HepG2 (cell line): Measurements from ENCODE around the gene ACTR6. TPM values are rescaled to one million over a fixed set of nuclear protein-coding genes. Genes with fewer than 3 reads are reported as not detected.

Experiments used
- ATAC-seq: fragments of 200-7000 bp; cut with Tn5 transposase; 3 replicates; pipeline ENCODE4 v1.9.1; 2020; ENCODE audit warnings: mild to moderate bottlenecking, moderate library complexity
- BruUV-seq: library from RNA; stranded (reverse); fragments of 400-500 nt; replicated peaks from 2 replicates; lab custom pipeline; 2021; lab: Mats Ljungman, UMichigan
- CTCF ChIA-PET: fragments of 300-600 bp; formaldehyde crosslinking; extraction: SDS; loops from one replicate; lab custom pipeline; 2021; ENCODE audit warnings: low total read pairs, inconsistent platforms, low intra/inter-chr PET ratio; lab: Yijun Ruan, JAX
- POLR2A ChIA-PET: fragments of 350-600 bp; sonication (Branson Sonifier 250); formaldehyde crosslinking; loops from one replicate; lab custom pipeline; 2020; ENCODE audit warnings: antibody characterized with exemption, inconsistent platforms; lab: Yijun Ruan, JAX
- DNase-seq: peaks from one replicate; pipeline ENCODE4 v3.0.0-alpha.2; 2015; ENCODE audit warnings: low spot score
- FAIRE-seq: peaks from 3 replicates; lab custom pipeline; 2011; peaks lifted over from hg19 to GRCh38; lab: Jason Lieb, UNC
- H2AFZ ChIP-seq: one replicate; pipeline ENCODE4 v1.6.1; 2011; ENCODE audit warnings: low read length, inconsistent platforms
- H3K27ac ChIP-seq: fragments of 300-600 bp; 3 replicates; pipeline ENCODE4 v1.8.0; 2011; ENCODE audit warnings: mixed run types, mild to moderate bottlenecking, mixed read lengths, low read length, inconsistent platforms; ENCODE audit not compliant: insufficient read depth; ENCODE audit errors: extremely low read length
- H3K27me3 ChIP-seq, 2 experiments: fragments of 200-600 bp in 1 of 2; 2 replicates in 1 of 2; 3 replicates in 1 of 2; pipeline versions ENCODE4 v1.6.0 to v1.8.0; 2011; ENCODE audit warnings: low read length in 2 of 2, mild to moderate bottlenecking in 2 of 2, moderate library complexity in 2 of 2, inconsistent platforms in 1 of 2; ENCODE audit not compliant: insufficient read depth in 2 of 2, control insufficient read depth in 1 of 2
- H3K36me3 ChIP-seq, 2 experiments: fragments of 200-600 bp in 1 of 2; replicated peaks in 1 of 2; 2 replicates in 1 of 2; 3 replicates in 1 of 2; pipeline versions ENCODE4 v1.5.1 to v1.8.0; 2011; ENCODE audit warnings: low read length in 2 of 2, inconsistent platforms in 1 of 2; ENCODE audit not compliant: insufficient read depth in 2 of 2, control insufficient read depth in 1 of 2
- H3K4me1 ChIP-seq: 2 replicates; pipeline ENCODE4 v1.5.1; 2012; ENCODE audit warnings: low read length, inconsistent platforms; ENCODE audit not compliant: insufficient read depth
- H3K4me2 ChIP-seq: 2 replicates; pipeline ENCODE4 v1.6.0; 2011; ENCODE audit warnings: low read depth, low read length, inconsistent platforms
- H3K4me3 ChIP-seq, 3 experiments: fragments of 200-600 bp in 1 of 3; sonication (generic), shearing (Covaris generic) in 1 of 3; replicated peaks in 1 of 3; 2 replicates each; pipeline ENCODE4 v1.5.1; 2011 to 2016; ENCODE audit warnings: low read length in 3 of 3, inconsistent platforms in 2 of 3, low read depth in 2 of 3, mild to moderate bottlenecking in 2 of 3, control low read depth in 1 of 3, mixed read lengths in 1 of 3; ENCODE audit not compliant: insufficient read depth in 1 of 3
- H3K79me2 ChIP-seq: one replicate; pipeline ENCODE4 v1.6.1; 2011; ENCODE audit warnings: low read length, inconsistent platforms; ENCODE audit not compliant: insufficient read depth
- H3K9ac ChIP-seq: 2 replicates; pipeline ENCODE4 v1.6.0; 2011; ENCODE audit warnings: mild to moderate bottlenecking, low read depth, low read length, inconsistent platforms; ENCODE audit not compliant: insufficient read depth
- H3K9me3 ChIP-seq: 2 replicates; pipeline ENCODE4 v1.5.1; 2012; ENCODE audit warnings: mild to moderate bottlenecking, low read length
- H4K20me1 ChIP-seq: 2 replicates; pipeline ENCODE4 v1.6.0; 2011; ENCODE audit warnings: inconsistent platforms, mild to moderate bottlenecking, low read length, moderate library complexity; ENCODE audit not compliant: insufficient read depth
- BRCA1 ChIP-seq: sonication (generic); formaldehyde crosslinking; IDR thresholded peaks from 2 replicates; pipeline ENCODE4 v1.4.0; 2020; ENCODE audit warnings: missing genetic modification reagents
- GPN1 ChIP-seq: sonication (generic); formaldehyde crosslinking; IDR thresholded peaks from 2 replicates; pipeline ENCODE4 v1.5.1; 2020; ENCODE audit warnings: missing genetic modification reagents, borderline replicate concordance
- HOXA3 ChIP-seq: sonication (generic); formaldehyde crosslinking; IDR thresholded peaks from 2 replicates; pipeline ENCODE4 v1.5.0; 2020; ENCODE audit warnings: missing genetic modification reagents
- JUN ChIP-seq: sonication (generic); formaldehyde crosslinking; IDR thresholded peaks from 2 replicates; pipeline ENCODE4 v1.4.0; 2020; ENCODE audit warnings: mild to moderate bottlenecking, missing genetic modification reagents
- KDM3A ChIP-seq: IDR thresholded peaks from 2 replicates; pipeline ENCODE4 v1.6.1; 2018; ENCODE audit warnings: low read depth, missing compliant biosample characterization
- NFAT5 ChIP-seq: sonication (generic); formaldehyde crosslinking; IDR thresholded peaks from 2 replicates; pipeline ENCODE4 v1.4.0; 2020; ENCODE audit warnings: missing genetic modification reagents
- NFIB ChIP-seq: sonication (generic); formaldehyde crosslinking; IDR thresholded peaks from 2 replicates; pipeline ENCODE4 v1.9.0; 2021; ENCODE audit warnings: missing genetic modification reagents, mild to moderate bottlenecking, borderline replicate concordance
- PPARG ChIP-seq: conservative IDR thresholded peaks from 2 replicates; pipeline ENCODE4 v1.6.1; 2016; ENCODE audit warnings: missing biosample characterization, missing genetic modification reagents
- REL ChIP-seq: sonication (generic); formaldehyde crosslinking; conservative IDR thresholded peaks from 2 replicates; pipeline ENCODE4 v1.8.0; 2022; ENCODE audit warnings: mild to moderate bottlenecking, missing genetic modification reagents, moderate library complexity
- RXRA ChIP-seq: sonication (generic); formaldehyde crosslinking; IDR thresholded peaks from 2 replicates; pipeline ENCODE4 v1.5.1; 2020; ENCODE audit warnings: missing genetic modification reagents
- SRSF9 ChIP-seq: fragments of 200-400 bp; formaldehyde crosslinking; IDR thresholded peaks from 2 replicates; pipeline ENCODE4 v1.6.1; 2018; ENCODE audit warnings: borderline replicate concordance, mild to moderate bottlenecking, low read depth, low read length; ENCODE audit not compliant: insufficient read depth, poor library complexity, severe bottlenecking
- ZBTB21 ChIP-seq: sonication (generic); formaldehyde crosslinking; IDR thresholded peaks from 2 replicates; pipeline ENCODE4 v1.4.0; 2020; ENCODE audit warnings: missing genetic modification reagents
- ZNF597 ChIP-seq: sonication (generic); formaldehyde crosslinking; IDR thresholded peaks from 2 replicates; pipeline ENCODE4 v1.5.0; 2020; ENCODE audit warnings: missing genetic modification reagents
- ZNF740 ChIP-seq: sonication (generic); formaldehyde crosslinking; IDR thresholded peaks from 2 replicates; pipeline ENCODE4 v1.4.0; 2020; ENCODE audit warnings: missing genetic modification reagents
- ZUFSP ChIP-seq: sonication (generic); formaldehyde crosslinking; IDR thresholded peaks from 2 replicates; pipeline ENCODE4 v1.9.0; 2021; ENCODE audit warnings: missing genetic modification reagents, mild to moderate bottlenecking, borderline replicate concordance
- WGBS: methylation state at CpG from one replicate; pipeline ENCODE4 v1.1.6; 2017; ENCODE audit warnings: low lambda C conversion rate; 5-methylcytosine and 5-hydroxymethylcytosine counted together
- in situ Hi-C: cut with HindIII; loops from 2 replicates; pipeline ENCODE4 v1.10.0; 2017; ENCODE audit warnings: low pct_unique_long_range_greater_than_20kb; ENCODE audit not compliant: extremely low pct_ligation_motif_present
- intact Hi-C: fragments of 100-400 bp; cut with micrococcal nuclease; formaldehyde crosslinking; loops from one replicate; pipeline ENCODE4 v1.10.0; 2022; ENCODE audit not compliant: unreplicated experiment
- polyA plus RNA-seq, 8 experiments: library from polyadenylated mRNA; depleted of rRNA in 3 of 8; stranded (reverse) in 7 of 8; unstranded in 1 of 8; fragments of >200 nt; fragmentation: Illumina TruSeq in 4 of 8; extraction: Trizol in 4 of 8; gene quantifications; 2 replicates each; pipeline versions ENCODE4 v1.2.1 to v1.2.3, GENCODE V29; 2011 to 2016; ENCODE audit warnings: low read depth in 4 of 8, missing spikeins in 1 of 8, mixed read lengths in 1 of 8; ENCODE audit not compliant: insufficient read depth in 1 of 8
- total RNA-seq, 5 experiments: library from RNA; depleted of rRNA; stranded (reverse); fragments of >200 nt; fragmentation: Illumina TruSeq; extraction: Trizol; gene quantifications; 2 replicates each; pipeline ENCODE4 v1.2.3, GENCODE V29; 2016; ENCODE audit warnings: low read depth in 1 of 5

Gene ACTR6
- total and polyA plus RNA-seq, 2 of the 13 experiments (the other 11 are each of a cell fraction or from before 2014, with no cell fraction given): 12.9 to 22.4 TPM

- peak overlapping the region; percentile 84 for H3K27ac ChIP-seq
- H3K9ac ChIP-seq: peak overlapping the region; percentile 81
- H3K27me3 ChIP-seq: no peaks in the 10 kb centered on the region; a peak in 1 of 5 replicates
- BruUV-seq: no TSS peak
- 1% methylated on average over 36 of the region's 79 CpGs for WGBS
- ChIA-PET CTCF (no interaction called here), POLR2A (interaction anchor here (1.4 to 1.8 kb wide), 2 partner anchors 13 to 45 kb away, joined by 4 to 6 read pairs; no protein-coding TSS in a partner anchor)
- DNase-seq: peak; percentile 73
- no peaks in the 10 kb centered on the region for H4K20me1 ChIP-seq
- intact Hi-C loops (loop anchor here (1.0 to 5.0 kb wide), 4 partner anchors 15 to 68 kb away; partner anchors contain the start of genes BLTP3B, DEPDC4 and SCYL2), in situ Hi-C loops (no loop called here)
- no peak for FAIRE-seq
- no peaks in the 10 kb centered on the region for H3K36me3 ChIP-seq
- peak overlapping the region; percentile 81 to 86 (median 84) for H3K4me3 ChIP-seq
- peak overlapping the region; percentile 98 for H3K4me2 ChIP-seq
- no peaks in the 10 kb centered on the region for H3K9me3 ChIP-seq
- peaks cover 37% of the 10 kb centered on the region for H3K4me1 ChIP-seq
- H2AFZ ChIP-seq: peak overlapping the region; percentile 48
- peak; percentile 93 for ATAC-seq
- H3K79me2 ChIP-seq: peaks cover 26% of the 10 kb centered on the region
- TF ChIP-seq BRCA1 (CRISPR knock-in tag) (no peak), ZNF740 (no peak), ZNF597 (CRISPR knock-in tag) (no peak), GPN1 (no peak), JUN (CRISPR knock-in tag) (no peak), RXRA (CRISPR knock-in tag) (peak; percentile 78), REL (CRISPR knock-in tag) (peak; percentile 10; the same call in 1 of the 2 replicates), ZUFSP (CRISPR knock-in tag) (no peak), NFAT5 (CRISPR knock-in tag) (peak; percentile 87; the same call in 1 of the 2 replicates), ZBTB21 (CRISPR knock-in tag) (no peak), HOXA3 (CRISPR knock-in tag) (peak; percentile 60), KDM3A (CRISPR knock-in tag) (no peak), NFIB (CRISPR knock-in tag) (no peak), SRSF9 (no peak), PPARG (no peak)
Observed at GRCh38 chr12:100199347-100200149, 1.1 kb upstream of the ACTR6 start.
